HEK293 (cell line): Measurements from ENCODE around the gene GIMAP1.

ENCODE experiments used
- MEIS1 ChIP-seq: sonication (generic); formaldehyde crosslinking; IDR thresholded peaks from 2 replicates; pipeline ENCODE4 v1.8.1; 2022; ENCODE audit warnings: missing genetic modification reagents, mild to moderate bottlenecking, borderline replicate concordance
- MYNN ChIP-seq: fragments of 450-650 bp; formaldehyde crosslinking; IDR thresholded peaks from 2 replicates; pipeline ENCODE4 v1.5.1; 2016; ENCODE audit warnings: missing biosample characterization, missing genetic modification characterization, borderline replicate concordance
- PBX3 ChIP-seq: sonication (generic); formaldehyde crosslinking; IDR thresholded peaks from 2 replicates; pipeline ENCODE4 v1.8.1; 2022; ENCODE audit warnings: mild to moderate bottlenecking, moderate library complexity, missing genetic modification reagents
- REST ChIP-seq: fragments of 450-650 bp; formaldehyde crosslinking; IDR thresholded peaks from 2 replicates; pipeline ENCODE4 v1.5.1; 2016; ENCODE audit warnings: missing biosample characterization, missing genetic modification characterization
- ZBTB49 ChIP-seq: fragments of 450-650 bp; formaldehyde crosslinking; IDR thresholded peaks from 2 replicates; pipeline ENCODE4 v1.5.1; 2016; ENCODE audit warnings: missing biosample characterization, missing genetic modification characterization, low read depth
- ZSCAN18 ChIP-seq: fragments of 450-650 bp; formaldehyde crosslinking; IDR thresholded peaks from 2 replicates; pipeline ENCODE4 v1.5.1; 2016; ENCODE audit warnings: missing biosample characterization, missing genetic modification characterization
- TF ChIP-seq, protein P1 (sequence below): fragments of 450-650 bp; formaldehyde crosslinking; IDR thresholded peaks from 2 replicates; pipeline ENCODE4 v1.5.1; 2016; ENCODE audit warnings: missing biosample characterization, missing genetic modification characterization
- TF ChIP-seq, protein P2 (sequence below): IDR thresholded peaks from 2 replicates; pipeline ENCODE4 v1.6.1; 2011; ENCODE audit warnings: mild to moderate bottlenecking, low read depth, low read length, borderline replicate concordance
- TF ChIP-seq, protein P3 (sequence below): fragments of 450-650 bp; formaldehyde crosslinking; IDR thresholded peaks from 2 replicates; pipeline ENCODE4 v1.5.1; 2016; ENCODE audit warnings: missing biosample characterization, missing genetic modification characterization, borderline replicate concordance

DNA sequence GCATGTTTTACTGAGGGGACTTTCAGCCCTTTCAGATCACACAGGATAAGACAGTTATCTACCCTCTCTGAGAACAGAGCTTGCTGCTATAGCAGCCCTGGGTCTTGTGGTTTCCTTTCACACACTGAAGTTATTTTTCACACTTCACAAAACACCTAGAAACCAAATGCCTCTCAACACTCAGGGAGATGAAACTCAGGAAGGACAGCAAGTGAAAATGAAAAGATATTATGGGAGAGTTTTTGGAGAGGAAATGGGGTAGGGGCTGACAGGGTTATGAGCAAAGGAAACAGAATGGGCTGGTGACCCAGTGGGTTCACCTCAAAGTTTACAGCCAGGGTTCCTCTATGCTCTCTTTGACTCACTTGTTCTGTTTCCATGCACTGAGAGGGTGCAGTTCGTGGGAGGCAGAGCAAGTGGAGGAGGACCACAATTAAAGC is 47.9 kb upstream of the GIMAP1 start:
- TF ChIP-seq, protein P1, sequence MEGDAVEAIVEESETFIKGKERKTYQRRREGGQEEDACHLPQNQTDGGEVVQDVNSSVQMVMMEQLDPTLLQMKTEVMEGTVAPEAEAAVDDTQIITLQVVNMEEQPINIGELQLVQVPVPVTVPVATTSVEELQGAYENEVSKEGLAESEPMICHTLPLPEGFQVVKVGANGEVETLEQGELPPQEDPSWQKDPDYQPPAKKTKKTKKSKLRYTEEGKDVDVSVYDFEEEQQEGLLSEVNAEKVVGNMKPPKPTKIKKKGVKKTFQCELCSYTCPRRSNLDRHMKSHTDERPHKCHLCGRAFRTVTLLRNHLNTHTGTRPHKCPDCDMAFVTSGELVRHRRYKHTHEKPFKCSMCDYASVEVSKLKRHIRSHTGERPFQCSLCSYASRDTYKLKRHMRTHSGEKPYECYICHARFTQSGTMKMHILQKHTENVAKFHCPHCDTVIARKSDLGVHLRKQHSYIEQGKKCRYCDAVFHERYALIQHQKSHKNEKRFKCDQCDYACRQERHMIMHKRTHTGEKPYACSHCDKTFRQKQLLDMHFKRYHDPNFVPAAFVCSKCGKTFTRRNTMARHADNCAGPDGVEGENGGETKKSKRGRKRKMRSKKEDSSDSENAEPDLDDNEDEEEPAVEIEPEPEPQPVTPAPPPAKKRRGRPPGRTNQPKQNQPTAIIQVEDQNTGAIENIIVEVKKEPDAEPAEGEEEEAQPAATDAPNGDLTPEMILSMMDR (tag by site-specific recombination), result no peak
- TF ChIP-seq ZBTB49 (tag by site-specific recombination), result no peak
- no peak for TF ChIP-seq ZSCAN18 (tag by site-specific recombination)
- no peak for TF ChIP-seq PBX3 (CRISPR knock-in tag)
- TF ChIP-seq, protein P2, sequence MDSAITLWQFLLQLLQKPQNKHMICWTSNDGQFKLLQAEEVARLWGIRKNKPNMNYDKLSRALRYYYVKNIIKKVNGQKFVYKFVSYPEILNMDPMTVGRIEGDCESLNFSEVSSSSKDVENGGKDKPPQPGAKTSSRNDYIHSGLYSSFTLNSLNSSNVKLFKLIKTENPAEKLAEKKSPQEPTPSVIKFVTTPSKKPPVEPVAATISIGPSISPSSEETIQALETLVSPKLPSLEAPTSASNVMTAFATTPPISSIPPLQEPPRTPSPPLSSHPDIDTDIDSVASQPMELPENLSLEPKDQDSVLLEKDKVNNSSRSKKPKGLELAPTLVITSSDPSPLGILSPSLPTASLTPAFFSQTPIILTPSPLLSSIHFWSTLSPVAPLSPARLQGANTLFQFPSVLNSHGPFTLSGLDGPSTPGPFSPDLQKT, result no peak
- TF ChIP-seq REST (tag by site-specific recombination), result no peak
- no peak for TF ChIP-seq MYNN (tag by site-specific recombination)
- no peak for TF ChIP-seq MEIS1 (CRISPR knock-in tag)
- TF ChIP-seq, protein P3, sequence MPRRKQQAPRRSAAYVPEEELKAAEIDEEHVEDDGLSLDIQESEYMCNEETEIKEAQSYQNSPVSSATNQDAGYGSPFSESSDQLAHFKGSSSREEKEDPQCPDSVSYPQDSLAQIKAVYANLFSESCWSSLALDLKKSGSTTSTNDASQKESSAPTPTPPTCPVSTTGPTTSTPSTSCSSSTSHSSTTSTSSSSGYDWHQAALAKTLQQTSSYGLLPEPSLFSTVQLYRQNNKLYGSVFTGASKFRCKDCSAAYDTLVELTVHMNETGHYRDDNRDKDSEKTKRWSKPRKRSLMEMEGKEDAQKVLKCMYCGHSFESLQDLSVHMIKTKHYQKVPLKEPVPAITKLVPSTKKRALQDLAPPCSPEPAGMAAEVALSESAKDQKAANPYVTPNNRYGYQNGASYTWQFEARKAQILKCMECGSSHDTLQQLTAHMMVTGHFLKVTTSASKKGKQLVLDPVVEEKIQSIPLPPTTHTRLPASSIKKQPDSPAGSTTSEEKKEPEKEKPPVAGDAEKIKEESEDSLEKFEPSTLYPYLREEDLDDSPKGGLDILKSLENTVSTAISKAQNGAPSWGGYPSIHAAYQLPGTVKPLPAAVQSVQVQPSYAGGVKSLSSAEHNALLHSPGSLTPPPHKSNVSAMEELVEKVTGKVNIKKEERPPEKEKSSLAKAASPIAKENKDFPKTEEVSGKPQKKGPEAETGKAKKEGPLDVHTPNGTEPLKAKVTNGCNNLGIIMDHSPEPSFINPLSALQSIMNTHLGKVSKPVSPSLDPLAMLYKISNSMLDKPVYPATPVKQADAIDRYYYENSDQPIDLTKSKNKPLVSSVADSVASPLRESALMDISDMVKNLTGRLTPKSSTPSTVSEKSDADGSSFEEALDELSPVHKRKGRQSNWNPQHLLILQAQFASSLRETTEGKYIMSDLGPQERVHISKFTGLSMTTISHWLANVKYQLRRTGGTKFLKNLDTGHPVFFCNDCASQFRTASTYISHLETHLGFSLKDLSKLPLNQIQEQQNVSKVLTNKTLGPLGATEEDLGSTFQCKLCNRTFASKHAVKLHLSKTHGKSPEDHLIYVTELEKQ, result no peak
